Esophagus muscularis mucosa (tissue), 4 donors: Measurements from ENCODE around the gene RTN4RL2.

Experiments used
- CTCF ChIP-seq, 3 experiments: fragments of 200-600 bp in 2 of 3; fragments of 450-650 bp in 1 of 3; sonication (generic) in 2 of 3; IDR thresholded peaks; one replicate each; pipeline ENCODE4 v1.5.1; 2017 to 2019; ENCODE audit warnings: antibody characterized with exemption in 3 of 3, mild to moderate bottlenecking in 2 of 3, moderate library complexity in 1 of 3
- EP300 ChIP-seq: sonication (generic); formaldehyde crosslinking; IDR thresholded peaks from one replicate; pipeline ENCODE4 v1.6.1; 2017; ENCODE audit warnings: antibody characterized with exemption
- POLR2A ChIP-seq: fragments of 450-650 bp; IDR thresholded peaks from one replicate; pipeline ENCODE4 v1.6.1; 2017; ENCODE audit warnings: antibody characterized with exemption, moderate library complexity, mild to moderate bottlenecking, low read depth
- POLR2AphosphoS5 ChIP-seq, 2 donors: sonication (generic); formaldehyde crosslinking; IDR thresholded peaks; one replicate each; pipeline ENCODE4 v1.6.1; 2017; ENCODE audit warnings: antibody characterized with exemption in 2 of 2

DNA sequence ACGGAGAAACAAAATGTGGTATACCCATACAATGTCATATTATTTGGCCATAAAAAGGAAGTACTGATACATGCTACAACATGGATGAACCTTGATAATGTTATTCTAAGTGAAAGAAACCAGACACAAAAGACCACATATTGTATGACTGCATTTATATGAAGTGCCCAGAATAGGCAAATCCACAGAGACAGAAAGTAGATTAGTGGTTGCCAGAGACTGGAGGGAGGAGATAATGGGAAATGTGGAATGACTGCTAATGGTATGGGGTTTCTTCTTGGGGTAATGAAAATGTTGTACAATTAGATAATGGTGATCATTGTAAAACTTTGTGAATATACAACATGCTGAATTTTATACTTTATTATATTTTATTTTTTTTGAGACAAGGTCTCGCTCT, 60.8 kb downstream of the RTN4RL2 start:
- TF ChIP-seq POLR2AphosphoS5 (IDR thresholded peaks at IDR 0.05), result no peak
- TF ChIP-seq POLR2A, result no peak
- no peak for TF ChIP-seq EP300
- no peak for TF ChIP-seq CTCF (IDR thresholded peaks at IDR 0.05)
